Small intestine (tissue), 7 donors: ENCODE measurements around the gene NMNAT3. TPM values are rescaled to one million over a fixed set of nuclear protein-coding genes. Genes with fewer than 3 reads are reported as not detected.

Experiments
- DNase-seq, 2 donors: peaks; one replicate each; pipeline versions ENCODE4 v3.0.0 to v3.0.0-alpha.2; 2013
- FAIRE-seq: peaks from 2 replicates; lab custom pipeline; 2012; peaks lifted over from hg19 to GRCh38; lab: Jason Lieb, UNC
- H3K27ac ChIP-seq, 3 donors: one replicate each; pipeline ENCODE4 v1.5.1; 2013; ENCODE audit warnings: low read length in 2 of 3, mild to moderate bottlenecking in 2 of 3, control low read depth in 1 of 3, inconsistent platforms in 1 of 3, low read depth in 1 of 3, moderate library complexity in 1 of 3
- H3K27me3 ChIP-seq, 3 donors: one replicate each; pipeline ENCODE4 v1.6.1; 2013; ENCODE audit warnings: low read length in 3 of 3, inconsistent platforms in 1 of 3; ENCODE audit not compliant: control insufficient read depth in 3 of 3, insufficient read depth in 3 of 3
- H3K36me3 ChIP-seq, 3 donors: one replicate each; pipeline ENCODE4 v1.6.1; 2013; ENCODE audit warnings: low read length in 3 of 3, inconsistent platforms in 1 of 3, low read depth in 1 of 3, mild to moderate bottlenecking in 1 of 3, moderate library complexity in 1 of 3; ENCODE audit not compliant: control insufficient read depth in 3 of 3, insufficient read depth in 2 of 3
- H3K4me1 ChIP-seq, 3 donors: one replicate each; pipeline ENCODE4 v1.6.1; 2013; ENCODE audit warnings: low read length in 2 of 3, inconsistent platforms in 1 of 3, low read depth in 1 of 3, mild to moderate bottlenecking in 1 of 3, moderate library complexity in 1 of 3; ENCODE audit not compliant: control insufficient read depth in 3 of 3, insufficient read depth in 2 of 3
- H3K4me3 ChIP-seq, 3 donors: one replicate each; pipeline ENCODE4 v1.5.1; 2013; ENCODE audit warnings: low read length in 3 of 3, control low read depth in 1 of 3, inconsistent platforms in 1 of 3, low read depth in 1 of 3, mild to moderate bottlenecking in 1 of 3, moderate library complexity in 1 of 3
- H3K9me3 ChIP-seq, 2 donors: one replicate each; pipeline ENCODE4 v1.6.1; 2013; ENCODE audit warnings: low read depth in 1 of 2, low read length in 1 of 2; ENCODE audit not compliant: control insufficient read depth in 2 of 2, insufficient read depth in 1 of 2
- WGBS, 3 donors: extraction: QIAGEN DNeasy Blood & Tissue Kit; methylation state at CpG; one replicate each; pipeline ENCODE4 v1.1.7; 2013; 5-methylcytosine and 5-hydroxymethylcytosine counted together
- polyA plus RNA-seq, 4 donors: library from polyadenylated mRNA; stranded (reverse) in 3 of 4; unstranded in 1 of 4; fragments of 200-250 nt in 3 of 4; fragments of 120-200 nt in 1 of 4; gene quantifications; one replicate each; pipeline versions ENCODE4 v1.2.1 to v1.2.3, GENCODE V29; 2013
- donor health status: healthy with polysubstance abuse.
- donor health status: control.
- donor health status: control.
- donor health status: Bipolar disorder and iron deficiency.
- donor health status: healthy.

Gene NMNAT3
- polyA plus RNA-seq, 4 donors: 2.5 to 16.3 (median 7.5) TPM

DNA sequence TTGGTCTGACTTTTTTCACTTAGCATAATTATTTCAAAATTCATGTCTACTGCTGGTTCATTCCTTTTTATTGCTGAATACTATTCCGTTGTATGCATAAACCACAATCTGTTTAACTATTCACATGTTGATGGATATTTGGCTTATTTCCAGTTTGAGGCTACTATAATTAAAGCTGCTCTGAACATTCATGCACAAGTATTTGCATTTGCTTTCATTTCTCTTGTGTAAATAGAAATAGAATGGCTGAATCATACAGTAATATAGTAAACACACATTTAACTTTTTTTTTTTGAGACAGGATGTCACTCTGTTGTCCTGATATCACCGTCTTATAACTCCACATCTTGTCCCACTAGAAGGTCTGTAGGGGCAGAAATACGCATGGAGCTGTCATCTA, 57.3 kb downstream of the NMNAT3 start:
- no peaks in the 10 kb centered on the region for H3K36me3 ChIP-seq
- no peaks in the 10 kb centered on the region for H3K4me1 ChIP-seq
- H3K27me3 ChIP-seq: no peaks in the 10 kb centered on the region
- H3K9me3 ChIP-seq: no peaks in the 10 kb centered on the region
- H3K27ac ChIP-seq: no peak overlapping the region
- FAIRE-seq (no peak), DNase-seq (no peak)
- WGBS, 3 donors: 70 to 89% (median 86%) methylated on average over 3 of the region's 3 CpGs
- H3K4me3 ChIP-seq: no peak overlapping the region

- 33 to 88% (median 59%) methylated on average over 1 of the region's 1 CpG for WGBS, 3 donors
- Histone ChIP-seq H3K9me3 (no peaks in the 10 kb centered on the region), H3K4me3 (no peak overlapping the region), H3K27me3 (no peaks in the 10 kb centered on the region), H3K4me1 (no peaks in the 10 kb centered on the region), H3K36me3 (no peaks in the 10 kb centered on the region), H3K27ac (no peak overlapping the region)
- FAIRE-seq (no peak), DNase-seq (no peak)
These were observed 58.3 kb downstream of the NMNAT3 start for GRCh38 chr3:139619484-139619883.

GRCh38 chr3:139617672-139618268, 60.0 kb downstream of the NMNAT3 start:
- H3K4me1 ChIP-seq: no peaks in the 10 kb centered on the region
- H3K36me3 ChIP-seq: no peaks in the 10 kb centered on the region
- no peak overlapping the region for H3K27ac ChIP-seq
- no peaks in the 10 kb centered on the region for H3K27me3 ChIP-seq
- H3K9me3 ChIP-seq: no peaks in the 10 kb centered on the region
- 71 to 83% (median 75%) methylated on average over 3 of the region's 3 CpGs for WGBS, 3 donors
- DNase-seq (no peak), FAIRE-seq (no peak)
- no peak overlapping the region for H3K4me3 ChIP-seq

GRCh38 chr3:139611528-139611927, 66.2 kb downstream of the NMNAT3 start:
- WGBS, 3 donors: 90 to 93% (median 93%) methylated on average over 5 of the region's 5 CpGs

GRCh38 chr3:139610886-139611285, 66.9 kb downstream of the NMNAT3 start:
- DNase-seq: no peak

More at GRCh38 chr3:139611528-139611927, 66.2 kb downstream of the NMNAT3 start:
- Histone ChIP-seq H3K9me3 (no peaks in the 10 kb centered on the region), H3K27me3 (no peaks in the 10 kb centered on the region), H3K27ac (no peak overlapping the region), H3K36me3 (no peaks in the 10 kb centered on the region), H3K4me1 (no peaks in the 10 kb centered on the region), H3K4me3 (no peak overlapping the region)
- DNase-seq (no peak), FAIRE-seq (no peak)

DNA sequence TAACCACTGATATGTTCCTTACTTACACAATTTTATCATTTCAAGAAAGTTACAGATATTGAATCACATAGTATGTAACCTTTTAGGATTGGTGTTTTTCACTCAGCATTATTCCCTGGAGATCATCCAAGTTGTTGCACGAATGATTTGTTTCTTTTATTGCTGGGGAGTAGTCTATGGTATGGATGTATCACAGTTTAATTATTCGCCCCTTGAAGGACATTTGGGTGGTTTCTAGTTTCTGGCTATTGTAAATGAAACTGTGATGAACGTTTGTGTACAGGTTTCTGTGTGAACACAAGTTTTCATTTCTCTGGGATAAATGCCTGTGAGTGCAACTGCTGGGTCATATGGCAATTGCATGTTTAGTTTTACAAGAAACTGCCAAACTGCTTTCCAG, 68.8 kb downstream of the NMNAT3 start:
- 25 to 46% (median 39%) methylated on average over 3 of the region's 3 CpGs for WGBS, 3 donors
- H3K27ac ChIP-seq: no peak overlapping the region
- no peaks in the 10 kb centered on the region for H3K36me3 ChIP-seq
- H3K4me1 ChIP-seq: no peaks in the 10 kb centered on the region
- H3K27me3 ChIP-seq: no peaks in the 10 kb centered on the region
- DNase-seq: no peak
- no peak overlapping the region for H3K4me3 ChIP-seq
- H3K9me3 ChIP-seq: no peaks in the 10 kb centered on the region
- FAIRE-seq: no peak

More at GRCh38 chr3:139610886-139611285, 66.9 kb downstream of the NMNAT3 start:
- Histone ChIP-seq H3K9me3 (no peaks in the 10 kb centered on the region), H3K27me3 (no peaks in the 10 kb centered on the region), H3K4me3 (no peak overlapping the region), H3K27ac (no peak overlapping the region), H3K4me1 (no peaks in the 10 kb centered on the region), H3K36me3 (no peaks in the 10 kb centered on the region)
- 27 to 59% (median 48%) methylated on average over 4 of the region's 4 CpGs for WGBS, 3 donors
- FAIRE-seq: no peak

- 93 to 97% (median 94%) methylated on average over 3 of the region's 3 CpGs for WGBS, 3 donors
- Histone ChIP-seq H3K36me3 (no peaks in the 10 kb centered on the region), H3K4me3 (no peak overlapping the region), H3K9me3 (no peaks in the 10 kb centered on the region), H3K27me3 (no peaks in the 10 kb centered on the region), H3K4me1 (no peaks in the 10 kb centered on the region), H3K27ac (no peak overlapping the region)
- DNase-seq: no peak
- FAIRE-seq: no peak
These were observed 69.7 kb downstream of the NMNAT3 start for GRCh38 chr3:139608108-139608380.

GRCh38 chr3:139607257-139608107, 70.3 kb downstream of the NMNAT3 start:
- no peak for DNase-seq
- no peaks in the 10 kb centered on the region for H3K27me3 ChIP-seq
- WGBS, 3 donors: 83 to 95% (median 89%) methylated on average over 2 of the region's 2 CpGs
- no peaks in the 10 kb centered on the region for H3K36me3 ChIP-seq
- H3K4me3 ChIP-seq: no peak overlapping the region
- H3K27ac ChIP-seq: no peak overlapping the region
- no peaks in the 10 kb centered on the region for H3K4me1 ChIP-seq
- H3K9me3 ChIP-seq: no peaks in the 10 kb centered on the region
- FAIRE-seq: no peak
